ENCODE measurements around the gene SEC24D. TPM values are rescaled to one million over a fixed set of nuclear protein-coding genes. Genes with fewer than 3 reads are reported as not detected.

Gene SEC24D
- total and polyA plus RNA-seq, 2 donors (not counting 3 experiments of a cell fraction or from before 2014, with no cell fraction given), result 81.5 to 127 TPM

DNA sequence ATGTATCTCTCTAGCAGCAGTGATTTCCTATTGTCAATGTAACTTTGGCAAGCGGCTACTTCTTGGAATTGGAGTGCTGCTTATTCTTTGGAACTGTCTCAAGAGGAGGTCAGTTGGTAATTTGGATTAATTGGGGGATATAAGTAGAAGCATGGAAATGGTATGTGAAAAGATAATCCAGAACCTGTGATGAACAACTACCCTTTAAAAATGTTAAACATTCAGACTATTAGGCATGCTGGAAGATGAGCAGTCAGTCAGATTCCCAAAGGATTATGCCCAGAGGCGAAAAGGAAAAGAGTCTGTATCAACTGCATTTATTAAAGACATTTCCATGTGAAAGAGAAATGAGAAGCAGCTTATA is 62.5 kb downstream of the SEC24D start:
- H3K79me2 ChIP-seq (ENCODE audit: control insufficient read depth, insufficient read depth, low read length), result peaks cover 29% of the 10 kb centered on the region
- no peak overlapping the region for H3K4me3 ChIP-seq (replicated peaks in 1 of 3; ENCODE audit: insufficient read depth in 1 of 3, low read depth in 1 of 3, low read length in 3 of 3)
- no peaks in the 10 kb centered on the region for H3K9me3 ChIP-seq (replicated peaks; ENCODE audit: control insufficient read depth, insufficient read depth, low read length)
- POLR2A ChIA-PET, result interaction anchor here (1.3 kb wide), 1 partner anchor 24 kb away, joined by 4 read pairs; no protein-coding TSS in a partner anchor
- TF ChIP-seq JUN (IDR thresholded peaks at IDR 0.05; ENCODE audit: borderline replicate concordance, insufficient read depth, insufficient read length, low read depth) (no peak), MYC (IDR thresholded peaks at IDR 0.05; ENCODE audit: low read depth, low read length) (no peak), POLR2AphosphoS5 (IDR thresholded peaks at IDR 0.05; ENCODE audit: insufficient read depth, low read depth, low read length) (no peak), EZH2 (IDR thresholded peaks at IDR 0.05; ENCODE audit: borderline replicate concordance, low read depth, low read length, severe bottlenecking) (no peak), FOS (IDR thresholded peaks at IDR 0.05; ENCODE audit: borderline replicate concordance, insufficient read depth, low read length) (no peak), GATA2 (IDR thresholded peaks at IDR 0.05; ENCODE audit: insufficient read depth, insufficient read length, low read depth, low read length) (no peak), POLR2A (IDR thresholded peaks at IDR 0.05; ENCODE audit: low read depth, low read length) (no peak)
- TF ChIP-seq, protein P1, sequence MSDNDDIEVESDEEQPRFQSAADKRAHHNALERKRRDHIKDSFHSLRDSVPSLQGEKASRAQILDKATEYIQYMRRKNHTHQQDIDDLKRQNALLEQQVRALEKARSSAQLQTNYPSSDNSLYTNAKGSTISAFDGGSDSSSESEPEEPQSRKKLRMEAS (IDR thresholded peaks at IDR 0.05; ENCODE audit: insufficient read depth, insufficient read length), result no peak
- TF ChIP-seq, protein P2, sequence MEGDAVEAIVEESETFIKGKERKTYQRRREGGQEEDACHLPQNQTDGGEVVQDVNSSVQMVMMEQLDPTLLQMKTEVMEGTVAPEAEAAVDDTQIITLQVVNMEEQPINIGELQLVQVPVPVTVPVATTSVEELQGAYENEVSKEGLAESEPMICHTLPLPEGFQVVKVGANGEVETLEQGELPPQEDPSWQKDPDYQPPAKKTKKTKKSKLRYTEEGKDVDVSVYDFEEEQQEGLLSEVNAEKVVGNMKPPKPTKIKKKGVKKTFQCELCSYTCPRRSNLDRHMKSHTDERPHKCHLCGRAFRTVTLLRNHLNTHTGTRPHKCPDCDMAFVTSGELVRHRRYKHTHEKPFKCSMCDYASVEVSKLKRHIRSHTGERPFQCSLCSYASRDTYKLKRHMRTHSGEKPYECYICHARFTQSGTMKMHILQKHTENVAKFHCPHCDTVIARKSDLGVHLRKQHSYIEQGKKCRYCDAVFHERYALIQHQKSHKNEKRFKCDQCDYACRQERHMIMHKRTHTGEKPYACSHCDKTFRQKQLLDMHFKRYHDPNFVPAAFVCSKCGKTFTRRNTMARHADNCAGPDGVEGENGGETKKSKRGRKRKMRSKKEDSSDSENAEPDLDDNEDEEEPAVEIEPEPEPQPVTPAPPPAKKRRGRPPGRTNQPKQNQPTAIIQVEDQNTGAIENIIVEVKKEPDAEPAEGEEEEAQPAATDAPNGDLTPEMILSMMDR (IDR thresholded peaks at IDR 0.05; ENCODE audit: extremely low read depth in 1 of 2, insufficient read depth in 1 of 2, low read depth in 1 of 2, low read length in 2 of 2), result no peak
- H3K9me1 ChIP-seq (replicated peaks; ENCODE audit: control insufficient read depth, extremely low read depth, insufficient read depth, low read length), result no peaks in the 10 kb centered on the region
- no TSS peak for BruUV-seq (replicated peaks)
- no peak for DNase-seq (ENCODE audit: low read depth, low spot score)
- peaks cover 3% of the 10 kb centered on the region for H4K20me1 ChIP-seq (replicated peaks; ENCODE audit: control insufficient read depth, extremely low read depth, insufficient read depth, low read length)
- H3K4me1 ChIP-seq (ENCODE audit: control insufficient read depth, extremely low read depth, insufficient read depth, low read length), result peaks cover 33% of the 10 kb centered on the region
- H3K4me2 ChIP-seq (ENCODE audit: insufficient read depth, low read length), result peak overlapping the region; percentile 4
- dilution Hi-C loops (cut with MboI; ENCODE audit: extremely low pct_ligation_motif_present, low sequenced_read_pairs), result no loop called here
- H3K36me3 ChIP-seq (ENCODE audit: control insufficient read depth in 2 of 2, extremely low read depth in 1 of 2, insufficient read depth in 2 of 2, low read length in 2 of 2), result peaks cover 2 to 15% of the 10 kb centered on the region in 2 experiments
- no peak overlapping the region for H3K27ac ChIP-seq (ENCODE audit: insufficient read depth, low read depth, low read length)
- intact Hi-C loops (cut with micrococcal nuclease), result no loop called here
- CTCF ChIA-PET, result interaction anchor here (1.1 to 6.4 kb wide), 10 partner anchors 24 to 196 kb away, joined by 3 to 79 read pairs (median 8); partner anchors contain the start of gene SYNPO2
- no peak for FAIRE-seq
- H3K27me3 ChIP-seq (ENCODE audit: control insufficient read depth in 2 of 2, insufficient read depth in 2 of 2, low read length in 2 of 2), result no peaks in the 10 kb centered on the region
- no peak overlapping the region for H2AFZ ChIP-seq (ENCODE audit: low read depth, low read length)
- H3K9ac ChIP-seq (replicated peaks; ENCODE audit: extremely low read depth, insufficient read depth, low read length), result no peak overlapping the region
